ENCODE data around the gene PTPN2.

GRCh38 chr18:12774982-12775381 is 109.1 kb downstream of the PTPN2 start:
- TF ChIP-seq CTCF (IDR thresholded peaks at IDR 0.05) (no peak), POLR2A (IDR thresholded peaks at IDR 0.05) (no peak)

Measured in heart left ventricle (tissue), 13 donors.